A549 (cell line): ENCODE measurements around the gene NUDT6.

ENCODE experiments used
- BHLHE40 ChIP-seq: IDR thresholded peaks from 2 replicates; pipeline ENCODE4 v1.6.1; 2012; ENCODE audit warnings: low read depth, low read length, inconsistent platforms
- CEBPB ChIP-seq, 2 experiments: fragments of >200 bp in 1 of 2; sonication (Bioruptor Twin) in 1 of 2; formaldehyde crosslinking in 1 of 2; IDR thresholded peaks; 2 replicates each; pipeline ENCODE4 v1.6.1; 2012 to 2016
- PHF8 ChIP-seq: fragments of 200-600 bp; sonication (generic); IDR thresholded peaks from 2 replicates; pipeline ENCODE4 v1.6.1; 2016; ENCODE audit warnings: low read depth, mild to moderate bottlenecking, antibody characterized with exemption, moderate library complexity, borderline replicate concordance
- POLR2A ChIP-seq: IDR thresholded peaks from 2 replicates; pipeline ENCODE4 v1.6.1; 2012; ENCODE audit warnings: mild to moderate bottlenecking, low read length
- SMC3 ChIP-seq: fragments of >200 bp; sonication (Bioruptor Twin); formaldehyde crosslinking; IDR thresholded peaks from 3 replicates; pipeline ENCODE4 v1.6.1; 2018; ENCODE audit warnings: inconsistent platforms
- TF ChIP-seq, protein P1 (sequence below): fragments of >200 bp; sonication (Bioruptor Twin); formaldehyde crosslinking; IDR thresholded peaks from 3 replicates; pipeline ENCODE4 v1.5.1; 2016

DNA sequence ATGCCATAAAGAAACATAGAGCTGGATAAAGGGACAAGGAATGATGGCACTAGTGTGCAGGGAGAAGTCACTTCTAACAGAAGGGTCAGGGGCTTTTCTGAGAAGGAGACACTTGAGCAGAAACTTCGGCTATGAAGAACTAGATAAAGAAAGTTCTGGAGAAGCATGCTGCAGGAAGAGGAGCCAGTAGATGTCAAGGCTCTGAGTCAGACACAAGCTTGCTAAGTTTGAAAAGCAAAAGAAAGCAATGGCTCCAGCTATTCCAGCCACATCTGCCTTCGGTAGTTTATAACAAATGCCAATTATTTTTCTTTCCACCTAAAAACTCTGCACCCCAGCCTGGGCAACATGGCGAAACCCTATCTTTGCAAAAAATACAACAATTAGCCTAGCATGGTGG lies 7.5 kb downstream of the NUDT6 start:
- TF ChIP-seq, protein P1, sequence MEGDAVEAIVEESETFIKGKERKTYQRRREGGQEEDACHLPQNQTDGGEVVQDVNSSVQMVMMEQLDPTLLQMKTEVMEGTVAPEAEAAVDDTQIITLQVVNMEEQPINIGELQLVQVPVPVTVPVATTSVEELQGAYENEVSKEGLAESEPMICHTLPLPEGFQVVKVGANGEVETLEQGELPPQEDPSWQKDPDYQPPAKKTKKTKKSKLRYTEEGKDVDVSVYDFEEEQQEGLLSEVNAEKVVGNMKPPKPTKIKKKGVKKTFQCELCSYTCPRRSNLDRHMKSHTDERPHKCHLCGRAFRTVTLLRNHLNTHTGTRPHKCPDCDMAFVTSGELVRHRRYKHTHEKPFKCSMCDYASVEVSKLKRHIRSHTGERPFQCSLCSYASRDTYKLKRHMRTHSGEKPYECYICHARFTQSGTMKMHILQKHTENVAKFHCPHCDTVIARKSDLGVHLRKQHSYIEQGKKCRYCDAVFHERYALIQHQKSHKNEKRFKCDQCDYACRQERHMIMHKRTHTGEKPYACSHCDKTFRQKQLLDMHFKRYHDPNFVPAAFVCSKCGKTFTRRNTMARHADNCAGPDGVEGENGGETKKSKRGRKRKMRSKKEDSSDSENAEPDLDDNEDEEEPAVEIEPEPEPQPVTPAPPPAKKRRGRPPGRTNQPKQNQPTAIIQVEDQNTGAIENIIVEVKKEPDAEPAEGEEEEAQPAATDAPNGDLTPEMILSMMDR = no peak
- TF ChIP-seq POLR2A (no peak), BHLHE40 (no peak), PHF8 (no peak), CEBPB (IDR thresholded peaks at IDR 0.05) (no peak), SMC3 (no peak)
